ENCODE measurements around the gene NEUROD4.

Gene NEUROD4

DNA sequence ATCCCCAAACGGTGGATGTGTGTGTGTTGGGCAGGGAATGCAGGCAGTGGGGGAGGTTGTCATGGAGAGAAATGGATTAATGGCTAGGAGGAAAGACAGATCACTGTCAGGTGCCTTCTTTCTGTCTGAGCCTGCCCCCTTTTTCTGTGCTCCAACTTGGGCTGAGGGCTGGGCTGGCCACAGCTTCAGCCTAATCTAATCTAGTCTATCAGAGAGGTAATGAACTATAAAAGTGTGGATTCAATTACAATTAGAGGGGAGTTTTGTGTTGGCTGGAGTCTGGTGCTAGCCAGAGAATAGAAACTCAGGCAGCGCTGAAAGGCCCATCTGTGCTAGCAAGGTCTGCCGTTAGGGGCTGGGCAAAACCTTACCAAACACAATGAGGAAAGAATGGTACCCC is 41.2 kb downstream of the NEUROD4 start:
- peak; percentile 44 to 69 for DNase-seq

DNA sequence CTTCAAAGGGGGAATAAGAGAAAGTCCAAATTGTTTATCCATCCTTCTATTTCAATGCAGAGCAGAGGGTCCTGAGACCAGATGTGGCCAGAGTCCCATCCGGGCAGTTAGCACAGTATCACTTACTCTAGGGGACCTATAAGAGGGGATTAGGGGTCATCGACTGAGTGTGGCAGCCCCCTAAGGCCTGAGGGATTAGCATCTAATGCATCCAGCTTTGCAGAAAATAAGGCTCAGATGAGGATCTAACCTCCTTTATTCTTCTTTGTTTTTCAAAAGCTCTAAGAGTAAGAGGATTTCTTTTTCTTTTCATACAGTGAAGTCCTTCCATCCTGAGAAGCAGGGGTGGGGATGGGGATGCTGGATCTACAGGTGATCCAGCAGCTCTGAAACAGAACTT is 43.5 kb downstream of the NEUROD4 start:
- no peak for DNase-seq

DNA sequence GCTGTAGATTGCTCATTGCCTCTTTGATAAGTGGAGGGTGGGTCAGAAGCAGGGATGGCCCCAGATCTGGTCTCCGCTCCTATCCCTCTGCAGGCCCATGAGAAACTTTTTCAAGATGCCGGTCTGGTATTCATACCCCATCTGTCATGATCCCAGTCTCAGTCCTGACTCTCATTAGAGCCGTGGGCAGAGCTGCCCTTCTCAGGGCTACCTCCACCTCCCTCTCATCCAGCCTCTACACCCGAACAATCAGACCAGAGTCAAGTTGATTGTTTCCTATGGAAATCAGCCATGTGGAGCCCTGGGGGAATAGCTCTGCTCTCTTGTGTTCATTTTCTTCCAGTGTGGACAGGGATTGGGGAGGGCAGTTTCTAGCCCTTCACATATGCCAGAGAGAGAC is 45.8 kb downstream of the NEUROD4 start:
- peak in 1 of 2 experiments; percentile 45 for DNase-seq

DNA sequence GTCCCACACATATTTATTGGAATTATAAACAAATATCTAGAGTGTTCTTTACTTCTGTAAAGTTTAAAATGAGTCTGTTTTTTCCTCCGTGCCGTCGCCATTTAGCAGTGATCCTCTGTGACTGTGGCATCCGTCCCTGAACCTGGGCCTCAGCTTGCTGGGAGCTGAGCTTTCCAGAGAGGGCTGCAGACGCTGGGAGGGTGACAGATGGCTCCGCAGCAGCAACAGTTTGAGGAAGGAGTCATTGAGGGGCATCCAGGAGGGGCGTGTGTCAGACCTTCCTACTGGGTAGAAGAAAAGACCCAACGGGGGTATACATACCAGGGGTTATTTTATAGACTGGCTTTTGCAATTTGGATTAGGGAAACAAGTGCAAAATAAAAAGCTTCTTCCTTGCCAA is 47.9 kb downstream of the NEUROD4 start:
- DNase-seq, result peak; percentile 56 to 83

DNA sequence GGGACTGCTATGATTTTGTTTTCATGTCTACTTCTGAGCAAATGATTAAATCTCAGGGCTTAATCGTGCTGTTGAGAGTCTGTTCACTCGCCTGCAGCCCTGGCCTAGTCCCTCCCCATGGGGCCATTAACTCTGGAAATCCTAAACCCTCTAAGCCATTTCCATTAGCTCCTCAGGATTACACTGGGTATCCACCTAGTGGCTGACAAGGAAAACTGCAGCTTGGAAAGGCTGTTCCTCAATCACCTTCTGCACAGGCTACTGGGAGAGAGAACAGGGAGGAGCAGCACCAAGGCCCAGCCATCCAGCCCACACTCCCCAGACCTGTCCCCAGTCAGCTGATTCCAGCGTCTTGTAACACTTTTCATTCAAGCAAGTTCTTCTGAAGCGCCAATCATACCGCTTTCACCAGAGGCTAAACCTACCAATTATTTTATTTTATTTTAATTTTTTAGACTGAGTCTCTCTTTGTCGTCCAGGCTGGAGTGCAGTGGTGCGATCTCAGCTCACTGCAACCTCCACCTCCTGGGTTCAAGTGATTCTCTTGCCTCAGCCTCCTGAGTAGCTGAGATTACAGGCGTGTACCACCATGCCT is 48.7 kb downstream of the NEUROD4 start:
- DNase-seq, result peak; percentile 82 to 93

DNA sequence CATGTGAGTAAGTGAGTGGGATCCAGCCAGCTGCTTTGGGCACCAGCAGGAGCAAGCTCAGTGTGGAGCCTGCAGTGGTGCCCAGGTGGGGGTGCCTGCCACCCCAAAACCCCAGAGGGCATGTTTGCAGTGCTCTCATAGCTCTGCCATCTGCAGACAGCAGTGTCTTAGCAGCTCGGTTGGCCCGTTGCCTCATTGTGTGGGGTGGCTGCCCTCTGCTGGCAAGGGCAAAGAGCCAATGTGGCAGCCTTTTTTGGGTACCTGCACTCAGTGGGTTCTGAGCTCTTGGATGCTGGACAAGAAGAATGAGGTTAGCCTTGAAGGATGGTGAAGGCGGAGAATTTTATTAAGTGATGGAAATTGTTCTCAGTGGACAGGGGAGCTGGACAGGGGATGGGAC is 52.3 kb downstream of the NEUROD4 start:
- peak; percentile 78 to 87 for DNase-seq

DNA sequence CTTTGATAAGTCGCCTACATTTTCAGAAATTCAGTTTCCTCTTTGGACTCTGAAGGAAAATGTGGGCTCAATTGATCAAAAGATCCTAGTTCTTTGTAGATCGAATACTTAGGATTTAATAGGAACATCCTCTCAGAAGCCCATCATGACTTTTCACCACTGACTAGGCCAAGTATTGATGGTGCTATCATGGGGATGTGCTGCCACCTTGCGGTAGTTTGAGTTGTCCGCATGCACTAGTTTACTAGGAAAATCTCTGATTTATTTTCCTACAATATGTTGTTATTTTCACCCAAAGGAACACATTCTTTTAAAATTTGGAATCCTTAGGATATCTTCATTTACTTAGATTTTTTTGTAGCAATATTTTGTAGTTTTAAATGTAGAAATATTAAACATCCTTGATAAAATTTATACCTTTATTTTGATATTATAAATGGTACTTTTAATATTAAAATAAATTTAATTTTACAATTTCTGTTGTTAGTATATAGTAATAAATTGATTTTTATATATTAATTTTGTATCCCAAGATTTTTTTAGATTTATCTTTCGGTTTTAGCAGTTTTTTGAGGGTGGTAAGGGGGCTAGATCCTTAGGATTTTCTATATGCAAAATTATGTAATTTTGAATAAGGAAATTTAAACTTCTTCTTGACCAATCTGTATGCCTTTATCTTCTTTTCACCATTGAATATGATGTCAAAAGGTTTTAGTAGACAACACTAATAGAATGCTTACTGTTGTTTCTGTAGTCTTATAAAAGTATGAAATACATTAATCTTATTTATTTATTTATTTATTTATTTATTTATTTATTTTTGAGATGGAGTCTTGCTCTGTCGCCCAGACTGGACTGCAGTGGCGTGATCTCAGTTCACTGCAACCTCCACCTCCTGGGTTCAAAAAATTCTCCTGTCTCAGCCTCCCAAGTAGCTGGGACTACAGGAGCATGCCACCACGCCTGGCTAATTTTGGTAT is 53.6 kb downstream of the NEUROD4 start:
- peak; percentile 78 to 88 for DNase-seq

DNA sequence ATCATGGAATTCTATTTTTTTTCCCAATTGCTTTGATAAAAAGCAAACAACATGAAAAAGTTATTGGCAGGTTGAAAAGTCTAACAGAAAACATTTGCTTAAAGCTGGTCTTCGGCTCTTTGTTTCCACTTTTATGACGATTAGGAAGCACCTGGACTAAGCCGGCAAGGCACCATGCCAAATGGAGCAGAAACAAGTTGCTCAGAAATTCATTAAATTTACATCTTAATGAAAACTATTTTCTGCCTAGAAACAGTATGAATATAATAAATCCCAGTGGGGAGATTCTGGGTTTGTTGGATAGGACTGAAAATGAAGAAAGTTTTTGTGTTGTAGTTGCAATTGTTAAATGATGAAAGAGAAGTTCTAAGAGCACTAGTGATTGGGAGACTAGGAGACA is 55.0 kb downstream of the NEUROD4 start:
- DNase-seq, result no peak

Data from NCI-H446 (cell line).